Large intestine (tissue), 3 donors: ENCODE measurements around the gene TIAM2. TPM values are rescaled to one million over a fixed set of nuclear protein-coding genes. Genes with fewer than 3 reads are reported as not detected.
"Not testable (repeated sequence)": the region's sequence is repeated elsewhere in the genome, so short reads cannot be mapped to it uniquely, and the experiment has no call there.

Experiments used
- DNase-seq, 2 donors: peaks; one replicate each; pipeline versions ENCODE4 v3.0.0 to v3.0.0-alpha.2; 2013
- H3K27ac ChIP-seq: one replicate; pipeline ENCODE4 v1.5.1; 2013; ENCODE audit warnings: low read length
- H3K27me3 ChIP-seq: 2 replicates; pipeline ENCODE4 v1.6.1; 2013; ENCODE audit warnings: low read length; ENCODE audit not compliant: control insufficient read depth, insufficient read depth
- H3K36me3 ChIP-seq: 2 replicates; pipeline ENCODE4 v1.6.1; 2013; ENCODE audit warnings: low read length; ENCODE audit not compliant: control insufficient read depth, insufficient read depth
- H3K4me1 ChIP-seq: one replicate; pipeline ENCODE4 v1.6.1; 2013; ENCODE audit warnings: low read length; ENCODE audit not compliant: control insufficient read depth, insufficient read depth
- H3K4me3 ChIP-seq: one replicate; pipeline ENCODE4 v1.5.1; 2013; ENCODE audit warnings: low read length
- H3K9me3 ChIP-seq: one replicate; pipeline ENCODE4 v1.6.1; 2013; ENCODE audit warnings: mild to moderate bottlenecking, low read depth, low read length, moderate library complexity; ENCODE audit not compliant: control insufficient read depth
- WGBS: methylation state at CpG from one replicate; pipeline ENCODE4 v1.1.5; 2013; ENCODE audit warnings: low lambda C conversion rate; ENCODE audit not compliant: insufficient coverage; 5-methylcytosine and 5-hydroxymethylcytosine counted together
- polyA plus RNA-seq: library from polyadenylated mRNA; unstranded; fragments of 120-200 nt; gene quantifications from one replicate; pipeline ENCODE4 v1.2.1, GENCODE V29; 2013

The TIAM2 gene
- polyA plus RNA-seq, 1 donor = 16.3 TPM

GRCh38 chr6:155004017-155004416 lies 8.9 kb downstream of the TIAM2 start:
- H3K27ac ChIP-seq = peak overlapping the region; percentile 28
- no peaks in the 10 kb centered on the region for H3K36me3 ChIP-seq
- no peak for DNase-seq
- H3K4me1 ChIP-seq = peaks cover 24% of the 10 kb centered on the region
- no peaks in the 10 kb centered on the region for H3K9me3 ChIP-seq
- H3K27me3 ChIP-seq = no peaks in the 10 kb centered on the region
- WGBS = no CpG with 5 or more reads among the region's 3 CpGs
- H3K4me3 ChIP-seq = no peak overlapping the region

- WGBS = no CpG with 5 or more reads among the region's 10 CpGs
- H3K27ac ChIP-seq = no peak overlapping the region
- H3K9me3 ChIP-seq = no peaks in the 10 kb centered on the region
- peaks cover 18% of the 10 kb centered on the region for H3K4me1 ChIP-seq
- no peaks in the 10 kb centered on the region for H3K36me3 ChIP-seq
- H3K27me3 ChIP-seq = no peaks in the 10 kb centered on the region
- H3K4me3 ChIP-seq = no peak overlapping the region
- no peak for DNase-seq
Observed at GRCh38 chr6:155004576-155005372, 9.7 kb downstream of the TIAM2 start.

- WGBS = no CpG with 5 or more reads among the region's 3 CpGs
Observed at GRCh38 chr6:155008625-155009024, 13.5 kb downstream of the TIAM2 start.

GRCh38 chr6:155010940-155011339 lies 15.8 kb downstream of the TIAM2 start:
- Histone ChIP-seq H3K36me3 (no peaks in the 10 kb centered on the region), H3K4me1 (peaks cover 30% of the 10 kb centered on the region), H3K27me3 (no peaks in the 10 kb centered on the region), H3K9me3 (no peaks in the 10 kb centered on the region), H3K4me3 (no peak overlapping the region), H3K27ac (no peak overlapping the region)
- DNase-seq = no peak
- 100% methylated on average over 4 of the region's 6 CpGs for WGBS

More at GRCh38 chr6:155008625-155009024, 13.5 kb downstream of the TIAM2 start:
- Histone ChIP-seq H3K36me3 (no peaks in the 10 kb centered on the region), H3K27me3 (no peaks in the 10 kb centered on the region), H3K27ac (no peak overlapping the region), H3K9me3 (no peaks in the 10 kb centered on the region), H3K4me3 (no peak overlapping the region), H3K4me1 (peaks cover 23% of the 10 kb centered on the region)
- no peak for DNase-seq

- peak overlapping the region; percentile 62 for H3K27ac ChIP-seq
Observed at GRCh38 chr6:155011809-155012291, 16.7 kb downstream of the TIAM2 start.

GRCh38 chr6:155013457-155013876 lies 18.4 kb downstream of the TIAM2 start:
- H3K9me3 ChIP-seq = no peaks in the 10 kb centered on the region
- no CpG with 5 or more reads among the region's 4 CpGs for WGBS
- no peaks in the 10 kb centered on the region for H3K36me3 ChIP-seq
- H3K4me3 ChIP-seq = no peak overlapping the region
- peak overlapping the region; percentile 62 for H3K27ac ChIP-seq
- H3K27me3 ChIP-seq = no peaks in the 10 kb centered on the region
- DNase-seq = peak in 1 of 2 donors; percentile 48
- H3K4me1 ChIP-seq = peaks cover 31% of the 10 kb centered on the region

More at GRCh38 chr6:155011809-155012291, 16.7 kb downstream of the TIAM2 start:
- Histone ChIP-seq H3K4me1 (peaks cover 31% of the 10 kb centered on the region), H3K36me3 (no peaks in the 10 kb centered on the region), H3K9me3 (no peaks in the 10 kb centered on the region), H3K27me3 (no peaks in the 10 kb centered on the region), H3K4me3 (no peak overlapping the region)
- DNase-seq = peak in 1 of 2 donors; percentile 64
- WGBS = 0% methylated on average over 1 of the region's 5 CpGs

GRCh38 chr6:155014137-155014536 lies 19.0 kb downstream of the TIAM2 start:
- Histone ChIP-seq H3K27ac (no peak overlapping the region), H3K9me3 (no peaks in the 10 kb centered on the region), H3K36me3 (no peaks in the 10 kb centered on the region), H3K4me1 (peaks cover 31% of the 10 kb centered on the region), H3K4me3 (no peak overlapping the region), H3K27me3 (no peaks in the 10 kb centered on the region)
- no CpG with 5 or more reads among the region's 1 CpG for WGBS
- no peak for DNase-seq

- DNase-seq = no peak
- Histone ChIP-seq H3K4me3 (no peak overlapping the region), H3K4me1 (peaks cover 31% of the 10 kb centered on the region), H3K36me3 (no peaks in the 10 kb centered on the region), H3K27me3 (no peaks in the 10 kb centered on the region), H3K9me3 (no peaks in the 10 kb centered on the region), H3K27ac (no peak overlapping the region)
- WGBS = no CpG with 5 or more reads among the region's 3 CpGs
Observed at GRCh38 chr6:155014670-155015300, 19.7 kb downstream of the TIAM2 start.

GRCh38 chr6:155018415-155018814 lies 23.3 kb downstream of the TIAM2 start:
- DNase-seq, H3K4me3 ChIP-seq, H3K36me3 ChIP-seq, H3K27ac ChIP-seq, H3K27me3 ChIP-seq, H3K9me3 ChIP-seq: not testable (repeated sequence)
- no CpG with 5 or more reads among the region's 3 CpGs for WGBS
- H3K4me1 ChIP-seq = peaks cover 17% of the 10 kb centered on the region

- H3K4me3 ChIP-seq = no peak overlapping the region
- DNase-seq = no peak
- H3K27ac ChIP-seq = no peak overlapping the region
- no peaks in the 10 kb centered on the region for H3K4me1 ChIP-seq
- H3K36me3 ChIP-seq = peaks cover 4% of the 10 kb centered on the region
- H3K9me3 ChIP-seq = no peaks in the 10 kb centered on the region
- no CpG with 5 or more reads among the region's 5 CpGs for WGBS
- H3K27me3 ChIP-seq = no peaks in the 10 kb centered on the region
Observed at GRCh38 chr6:155021680-155022079, 26.6 kb downstream of the TIAM2 start.
